GM18502 (cell line): Measurements from ENCODE around the gene TBC1D7.

ENCODE experiments used
- ATAC-seq: cut with Tn5 transposase; IDR thresholded peaks from one replicate; pipeline ENCODE4 v1.9.1; 2021; ENCODE audit warnings: mild to moderate bottlenecking; ENCODE audit not compliant: unreplicated experiment, poor library complexity

The TBC1D7 gene

GRCh38 chr6:13273931-13274706 lies 54.2 kb downstream of the TBC1D7 start:
- ATAC-seq = peak; percentile 55

- no peak for ATAC-seq
Observed at GRCh38 chr6:13273202-13273930, 55.0 kb downstream of the TBC1D7 start.

- ATAC-seq = peak; percentile 70
Observed at GRCh38 chr6:13272131-13273046, 55.9 kb downstream of the TBC1D7 start.

- no peak for ATAC-seq
Observed at GRCh38 chr6:13268913-13269518, 59.3 kb downstream of the TBC1D7 start.

- no peak for ATAC-seq
Observed at GRCh38 chr6:13267142-13267651, 61.1 kb downstream of the TBC1D7 start.

DNA sequence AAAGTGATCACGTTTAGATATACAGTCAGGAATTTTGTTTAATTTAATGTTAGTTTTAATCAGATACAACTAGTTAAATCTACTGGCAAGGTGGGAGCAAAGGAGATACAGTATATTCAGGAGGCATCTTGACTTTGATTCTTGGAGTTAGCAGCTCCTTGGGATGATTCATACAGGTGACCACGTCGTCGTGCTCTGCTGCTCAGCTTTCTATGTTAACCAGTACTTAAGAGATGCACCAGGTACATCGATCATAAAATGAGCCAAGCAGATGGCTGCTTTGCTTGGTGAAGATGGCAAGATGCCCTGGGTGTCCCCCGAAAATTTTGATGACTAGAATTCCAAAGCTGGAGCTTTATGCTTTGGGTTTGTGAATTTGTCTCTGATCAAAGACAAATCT lies 64.7 kb downstream of the TBC1D7 start:
- no peak for ATAC-seq

- no peak for ATAC-seq
Observed at GRCh38 chr6:13262302-13263230, 65.8 kb downstream of the TBC1D7 start.

DNA sequence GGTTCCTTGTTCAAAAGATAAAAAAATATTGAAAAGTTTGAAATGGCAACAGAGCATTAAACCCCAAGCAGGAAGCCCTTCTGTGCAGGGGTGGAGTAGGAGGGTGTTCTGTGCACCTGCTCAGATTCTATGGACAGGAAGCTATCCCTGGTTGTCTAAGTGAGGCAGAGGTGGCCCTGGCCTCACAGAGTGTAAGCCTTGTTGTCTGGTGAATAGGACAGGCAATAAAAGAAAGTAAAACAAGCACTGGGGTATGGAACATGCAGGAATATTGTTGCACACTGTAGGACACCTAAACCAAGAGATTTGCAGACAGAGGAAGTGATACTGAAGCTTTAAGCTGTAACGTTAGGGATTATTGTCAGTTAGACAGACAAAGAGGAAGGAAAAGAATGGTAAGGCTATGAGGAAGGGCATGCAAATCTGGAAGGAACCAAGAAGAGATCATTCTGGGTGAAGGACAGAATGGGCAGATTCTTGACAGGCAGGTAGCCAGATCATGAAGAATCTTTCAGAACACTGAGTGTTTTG lies 66.8 kb downstream of the TBC1D7 start:
- ATAC-seq = peak; percentile 70

DNA sequence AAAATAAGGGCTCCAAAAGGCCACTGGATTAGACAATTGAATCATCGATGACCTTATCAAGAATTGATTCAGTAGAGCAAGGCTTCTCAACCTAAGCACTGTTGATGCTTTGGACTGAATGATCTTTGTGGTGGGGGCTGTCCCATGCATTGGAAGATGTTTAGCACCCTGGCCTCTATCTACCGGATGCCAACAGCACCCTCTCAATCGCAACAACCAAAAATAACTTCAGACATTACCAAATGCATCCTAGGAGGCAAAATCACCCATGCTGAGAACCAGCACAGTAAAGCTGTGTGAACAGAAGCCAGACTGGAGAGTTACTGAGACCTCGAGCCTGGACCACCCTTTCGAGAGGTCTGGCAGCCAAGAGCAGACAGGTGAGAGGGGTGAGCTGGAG lies 67.5 kb downstream of the TBC1D7 start:
- no peak for ATAC-seq

DNA sequence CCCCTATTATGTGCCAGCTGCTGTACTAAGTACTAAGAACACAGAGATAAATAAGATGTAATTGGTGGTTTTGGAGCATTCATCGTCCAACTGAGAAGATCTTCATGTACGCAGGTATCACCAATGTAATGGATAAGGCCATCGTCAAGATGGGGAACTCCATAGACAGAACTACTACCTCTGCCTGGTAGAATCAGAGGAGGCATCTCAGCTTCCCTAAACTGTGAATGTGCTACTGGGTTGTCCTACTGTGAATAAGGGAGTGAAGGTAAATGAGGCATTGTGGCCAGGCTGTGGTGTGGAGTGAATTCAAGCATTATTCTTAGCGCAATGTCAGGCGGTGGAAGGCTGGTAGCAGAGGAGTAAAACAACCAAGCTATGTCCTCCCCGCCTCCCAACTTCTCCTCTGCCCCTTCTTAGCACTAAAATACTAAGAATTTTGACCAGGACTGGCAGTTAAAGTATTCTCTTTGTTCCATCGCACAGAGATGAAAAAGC lies 68.2 kb downstream of the TBC1D7 start:
- ATAC-seq = no peak

GRCh38 chr6:13259393-13259792 lies 68.9 kb downstream of the TBC1D7 start:
- peak; percentile 48 for ATAC-seq

DNA sequence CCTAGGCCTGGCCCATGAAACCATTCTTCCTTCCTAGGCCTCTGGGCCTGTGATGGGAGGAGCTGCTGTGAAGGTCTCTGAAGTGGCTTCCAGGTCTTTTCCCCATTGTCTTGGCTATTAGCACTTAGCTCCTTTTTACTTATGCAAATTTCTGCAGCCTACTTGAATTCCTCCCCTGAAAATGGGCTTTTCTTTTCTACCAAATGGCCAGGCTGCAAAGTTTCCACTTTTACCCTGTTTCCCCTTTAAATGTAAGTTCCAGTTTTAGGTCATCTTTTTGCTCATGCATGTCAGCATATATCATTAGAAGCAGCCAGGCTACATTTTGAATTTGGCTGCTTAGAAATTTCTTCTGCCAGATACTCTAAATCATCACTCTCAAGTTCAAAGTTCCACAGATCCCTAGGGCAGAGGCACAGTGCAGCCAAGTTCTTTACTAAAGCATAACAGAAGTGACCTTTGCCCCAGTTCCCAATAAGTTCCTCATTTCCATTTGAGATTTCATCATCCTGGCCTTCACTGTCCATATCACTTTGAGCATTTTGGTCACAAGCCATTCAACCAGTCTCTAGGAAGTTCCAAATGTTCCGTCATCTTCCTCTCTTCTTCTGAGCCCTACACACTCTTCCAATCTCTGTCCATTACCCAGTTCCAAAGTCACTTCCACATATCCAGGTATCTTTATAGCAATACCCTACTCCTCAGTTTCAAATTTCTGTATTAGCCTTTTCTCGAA lies 71.9 kb downstream of the TBC1D7 start:
- ATAC-seq = no peak
